IMR-90 (cell line): ENCODE measurements around the gene STAT1.

Source experiments
- CTCF ChIP-seq: conservative IDR thresholded peaks from 2 replicates; pipeline ENCODE4 v1.5.1; 2012; ENCODE audit warnings: mild to moderate bottlenecking, low read depth, low read length, improper control_type of control experiment
- ELK1 ChIP-seq: fragments of 150-350 bp; IDR thresholded peaks from 2 replicates; pipeline ENCODE4 v1.6.1; 2016; ENCODE audit warnings: low read depth, mild to moderate bottlenecking, low read length, moderate library complexity, borderline replicate concordance
- NFE2L2 ChIP-seq: fragments of 150-350 bp; IDR thresholded peaks from 2 replicates; pipeline ENCODE4 v1.6.1; 2016; ENCODE audit warnings: low read depth, mild to moderate bottlenecking, low read length
- SMC3 ChIP-seq: fragments of 150-350 bp; IDR thresholded peaks from 2 replicates; pipeline ENCODE4 v1.6.1; 2016; ENCODE audit warnings: low read depth, mild to moderate bottlenecking, antibody characterized with exemption, low read length, moderate library complexity

- TF ChIP-seq ELK1 (no peak), NFE2L2 (no peak), CTCF (no peak), SMC3 (no peak)
Observed at GRCh38 chr2:190986221-190986953, 27.6 kb downstream of the STAT1 start.
